ENCODE data around the gene FNIP2. TPM values are rescaled to one million over a fixed set of nuclear protein-coding genes. Genes with fewer than 3 reads are reported as not detected.

The FNIP2 gene
- total RNA-seq, 4 donors from 2014 or later = 48.9 to 75.8 (median 63.2) TPM

- H3K27ac ChIP-seq = no peak overlapping the region
- no peak overlapping the region for H3K4me3 ChIP-seq (replicated peaks in 1 of 3)
- 75 to 82% methylated on average over 8 of the region's 8 CpGs for WGBS, 2 donors
- no peaks in the 10 kb centered on the region for H3K4me1 ChIP-seq
- no peaks in the 10 kb centered on the region for H3K9me3 ChIP-seq
- intact Hi-C loops (cut with DNase I) = no loop called here
- H3K36me3 ChIP-seq = peaks cover 17% of the 10 kb centered on the region in 2 donors
- no peak for DNase-seq
- TF ChIP-seq CTCF (IDR thresholded peaks at IDR 0.05) (no peak), POLR2A (IDR thresholded peaks at IDR 0.05) (no peak)
- no peaks in the 10 kb centered on the region for H3K27me3 ChIP-seq
Observed at GRCh38 chr4:158870626-158871334, 102.0 kb downstream of the FNIP2 start.

GRCh38 chr4:158871335-158871724 lies 102.5 kb downstream of the FNIP2 start:
- DNase-seq = no peak
- Histone ChIP-seq H3K9me3 (no peaks in the 10 kb centered on the region), H3K4me3 (replicated peaks in 1 of 3) (no peak overlapping the region), H3K27ac (no peak overlapping the region), H3K36me3 (peaks cover 17% of the 10 kb centered on the region in 2 donors), H3K27me3 (no peaks in the 10 kb centered on the region), H3K4me1 (no peaks in the 10 kb centered on the region)
- TF ChIP-seq CTCF (IDR thresholded peaks at IDR 0.05) = no peak
- TF ChIP-seq POLR2A (IDR thresholded peaks at IDR 0.05) = no peak
- intact Hi-C loops (cut with DNase I) = no loop called here
- WGBS, 2 donors = 49 to 50% methylated on average over 3 of the region's 3 CpGs

GRCh38 chr4:158873795-158874401 lies 105.1 kb downstream of the FNIP2 start:
- H3K27me3 ChIP-seq = no peaks in the 10 kb centered on the region
- H3K27ac ChIP-seq = no peak overlapping the region
- DNase-seq = no peak
- 90 to 93% methylated on average over 4 of the region's 4 CpGs for WGBS, 2 donors
- no peaks in the 10 kb centered on the region for H3K4me1 ChIP-seq
- intact Hi-C loops (cut with DNase I) = no loop called here
- peaks cover 11 to 16% of the 10 kb centered on the region in 2 donors for H3K36me3 ChIP-seq
- H3K9me3 ChIP-seq = no peaks in the 10 kb centered on the region
- no peak overlapping the region for H3K4me3 ChIP-seq (replicated peaks in 1 of 3)
- TF ChIP-seq POLR2A (IDR thresholded peaks at IDR 0.05) (no peak), CTCF (IDR thresholded peaks at IDR 0.05) (no peak)

- intact Hi-C loops (cut with DNase I) = no loop called here
- H3K27ac ChIP-seq = no peak overlapping the region
- H3K36me3 ChIP-seq = peaks cover 4 to 6% of the 10 kb centered on the region in 2 donors
- H3K9me3 ChIP-seq = no peaks in the 10 kb centered on the region
- no peak for TF ChIP-seq CTCF (IDR thresholded peaks at IDR 0.05)
- TF ChIP-seq POLR2A (IDR thresholded peaks at IDR 0.05) = no peak
- H3K4me1 ChIP-seq = no peaks in the 10 kb centered on the region
- no peak for DNase-seq
- H3K4me3 ChIP-seq (replicated peaks in 1 of 3) = no peak overlapping the region
- 96 to 97% methylated on average over 4 of the region's 4 CpGs for WGBS, 2 donors
- H3K27me3 ChIP-seq = no peaks in the 10 kb centered on the region
Observed at GRCh38 chr4:158875026-158875425, 106.2 kb downstream of the FNIP2 start.

GRCh38 chr4:158875455-158875854 lies 106.6 kb downstream of the FNIP2 start:
- H3K4me1 ChIP-seq = no peaks in the 10 kb centered on the region
- no peak overlapping the region for H3K27ac ChIP-seq
- TF ChIP-seq CTCF (IDR thresholded peaks at IDR 0.05) = no peak
- no peak for TF ChIP-seq POLR2A (IDR thresholded peaks at IDR 0.05)
- H3K9me3 ChIP-seq = no peaks in the 10 kb centered on the region
- no peak overlapping the region for H3K4me3 ChIP-seq (replicated peaks in 1 of 3)
- 85 to 92% methylated on average over 1 of the region's 1 CpG for WGBS, 2 donors
- DNase-seq = no peak
- H3K27me3 ChIP-seq = no peaks in the 10 kb centered on the region
- intact Hi-C loops (cut with DNase I) = no loop called here
- H3K36me3 ChIP-seq = peaks cover under 1 to 6% of the 10 kb centered on the region in 2 donors
